Kidney glomerular epithelial cell (primary cell): Measurements from ENCODE around the gene KRTAP3-1.
"Not testable (repeated sequence)": the region's sequence is repeated elsewhere in the genome, so short reads cannot be mapped to it uniquely, and the experiment has no call there.

ENCODE experiments used
- DNase-seq: peaks from one replicate; lab custom pipeline; 2025; lab: John Stamatoyannopoulos, UW

The KRTAP3-1 gene

GRCh38 chr17:41015454-41015853 is 6.5 kb upstream of the KRTAP3-1 start:
- DNase-seq = peak; percentile 10

GRCh38 chr17:41013606-41014005 is 4.7 kb upstream of the KRTAP3-1 start:
- no peak for DNase-seq

DNA sequence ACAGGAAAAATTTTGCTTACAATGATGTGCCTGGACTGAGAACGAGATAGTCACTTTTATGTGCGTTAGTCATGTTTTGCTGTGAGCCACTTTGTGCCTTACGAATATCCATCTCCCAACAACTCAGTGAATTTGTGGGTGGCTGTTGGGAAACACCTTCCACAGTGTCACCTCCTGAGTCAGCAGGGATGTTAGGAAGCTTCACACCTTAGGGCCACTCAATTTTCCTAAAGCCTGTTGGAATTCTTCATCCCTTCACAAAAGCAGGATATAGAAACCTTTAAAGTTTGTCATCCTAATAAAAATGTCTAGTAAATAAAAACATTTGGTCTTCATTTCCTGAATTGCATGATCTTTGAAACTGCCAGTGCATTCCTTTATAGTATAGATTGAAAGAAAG is 4.3 kb upstream of the KRTAP3-1 start:
- DNase-seq = no peak

GRCh38 chr17:41012326-41013120 is 3.6 kb upstream of the KRTAP3-1 start:
- no peak for DNase-seq

- DNase-seq = no peak
These were observed 1.5 kb upstream of the KRTAP3-1 start for GRCh38 chr17:41010441-41010840.

DNA sequence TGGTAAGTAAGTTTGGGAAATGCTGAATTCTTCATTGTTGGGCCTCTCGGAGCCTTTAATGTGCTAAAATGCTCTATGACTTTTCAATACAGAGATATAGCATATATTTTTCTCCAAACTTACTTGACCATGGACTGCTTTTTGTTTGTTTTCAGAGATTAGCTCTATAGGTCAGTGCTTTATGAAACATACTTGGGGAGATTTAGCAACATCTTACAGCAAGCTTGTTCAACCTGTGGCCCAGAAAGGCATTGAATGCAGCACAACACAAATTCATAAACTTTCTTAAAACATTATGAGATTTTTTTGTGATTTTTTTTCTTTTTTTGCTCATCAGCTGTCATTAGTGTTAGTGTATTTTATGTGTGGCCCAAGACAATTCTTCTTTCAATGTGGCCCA is 1.0 kb upstream of the KRTAP3-1 start:
- no peak for DNase-seq

DNA sequence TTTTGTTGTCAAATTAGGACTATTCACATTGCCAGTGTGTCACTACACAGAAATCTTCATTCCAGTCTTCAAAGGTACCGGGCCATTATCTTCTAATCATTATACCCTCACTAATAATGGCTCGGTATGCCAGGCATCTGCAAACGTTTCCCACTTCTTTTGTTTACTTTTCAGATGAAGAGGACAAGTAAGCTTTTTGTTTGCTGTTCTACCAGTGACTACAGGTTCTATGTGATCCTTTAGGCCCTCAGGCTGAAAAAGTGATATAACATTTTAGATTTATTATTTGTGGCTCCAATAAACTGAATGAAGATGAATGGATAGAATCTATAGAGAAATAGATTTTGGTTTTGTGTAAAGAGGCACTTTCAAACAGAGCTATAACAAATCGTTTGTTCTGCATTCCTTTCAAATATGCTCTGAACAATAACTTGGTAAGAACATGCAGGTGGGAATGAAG is 403 bp upstream of the KRTAP3-1 start:
- no peak for DNase-seq

DNA sequence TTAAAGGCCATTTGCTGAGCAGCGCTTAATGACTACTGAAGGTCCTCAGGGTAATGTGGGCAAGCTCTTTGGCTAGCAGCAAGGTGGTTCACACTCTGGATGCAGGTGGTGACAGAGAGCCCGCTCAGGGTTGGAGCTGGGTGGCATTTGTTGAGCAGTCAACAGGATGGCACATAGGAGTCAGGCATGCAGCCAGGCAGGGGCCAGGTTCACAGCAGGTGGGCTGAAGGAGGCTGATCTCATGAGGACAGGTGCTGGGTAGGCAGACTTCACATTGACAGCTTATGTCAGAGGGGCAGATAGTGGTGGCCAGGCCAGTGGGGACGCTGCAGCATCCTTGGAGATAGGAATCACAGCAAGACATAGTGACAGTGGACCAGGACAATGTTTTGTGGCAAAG is 4.5 kb downstream of the KRTAP3-1 start:
- no peak for DNase-seq

DNA sequence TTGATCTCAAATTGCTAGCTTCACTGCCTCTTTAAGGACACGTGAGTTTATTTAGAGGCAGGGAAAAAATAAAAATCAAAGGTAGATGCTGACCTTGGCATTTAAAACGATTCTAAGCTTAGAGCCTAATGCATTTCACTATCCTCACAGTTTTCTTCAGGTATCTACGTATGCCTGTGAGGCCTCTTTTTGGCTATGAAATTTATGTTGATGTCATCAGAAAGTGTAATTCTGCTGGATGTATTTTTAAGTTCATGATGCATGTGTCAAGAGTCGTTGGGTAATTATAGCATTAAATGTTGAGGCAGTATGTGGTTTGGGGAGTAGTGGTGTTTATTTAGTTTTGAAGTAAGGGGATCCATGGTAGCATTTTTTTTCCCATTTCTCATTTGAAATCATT is 5.0 kb downstream of the KRTAP3-1 start:
- no peak for DNase-seq

DNA sequence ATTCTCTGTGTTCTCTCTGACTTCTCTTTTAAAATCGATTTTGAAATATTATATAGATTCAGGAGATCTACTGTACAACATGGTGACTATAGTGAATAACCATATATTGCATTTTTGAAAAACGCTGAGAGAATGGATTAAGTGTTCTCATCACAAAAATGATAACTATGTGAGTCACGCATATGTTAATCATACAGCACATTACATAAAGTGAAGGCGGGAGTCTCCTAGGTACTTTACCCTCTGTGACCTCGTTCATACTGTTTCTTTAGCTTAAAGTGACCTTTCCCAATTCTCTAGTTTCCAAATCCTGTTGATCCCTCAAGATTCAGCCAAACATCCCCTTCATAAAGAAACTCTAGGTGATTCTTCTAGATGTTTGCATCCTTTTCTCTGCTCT is 6.1 kb downstream of the KRTAP3-1 start:
- DNase-seq = no peak

GRCh38 chr17:41001795-41002194 is 7.1 kb downstream of the KRTAP3-1 start:
- DNase-seq = no peak

DNA sequence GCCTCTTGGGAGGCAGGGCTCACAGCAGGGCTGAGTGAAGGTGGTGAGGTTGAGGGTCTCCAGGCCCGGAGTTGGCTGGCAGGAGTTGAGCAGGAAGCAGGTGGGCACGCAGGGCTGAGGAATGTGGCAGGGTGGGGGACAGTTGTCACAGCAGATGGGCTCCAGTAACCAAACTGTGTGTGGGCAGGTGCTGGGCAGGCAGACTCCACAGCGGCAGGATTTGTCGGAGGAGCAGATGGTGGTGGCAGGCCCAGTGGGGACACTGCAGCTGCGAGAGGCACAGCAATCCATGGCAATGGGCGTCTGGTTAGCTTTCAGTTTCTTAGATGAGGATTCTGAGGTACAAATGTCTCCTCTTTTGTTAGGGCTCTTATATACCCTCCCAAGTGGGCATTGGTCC is 9.4 kb downstream of the KRTAP3-1 start, which contains the start of gene KRTAP3-2:
Gene KRTAP3-2 (minus strand): TSS at position 344 of the 400 bp plus-strand sequence. CDS start 53 bp downstream, at position 291.
- not testable (repeated sequence) for DNase-seq

DNA sequence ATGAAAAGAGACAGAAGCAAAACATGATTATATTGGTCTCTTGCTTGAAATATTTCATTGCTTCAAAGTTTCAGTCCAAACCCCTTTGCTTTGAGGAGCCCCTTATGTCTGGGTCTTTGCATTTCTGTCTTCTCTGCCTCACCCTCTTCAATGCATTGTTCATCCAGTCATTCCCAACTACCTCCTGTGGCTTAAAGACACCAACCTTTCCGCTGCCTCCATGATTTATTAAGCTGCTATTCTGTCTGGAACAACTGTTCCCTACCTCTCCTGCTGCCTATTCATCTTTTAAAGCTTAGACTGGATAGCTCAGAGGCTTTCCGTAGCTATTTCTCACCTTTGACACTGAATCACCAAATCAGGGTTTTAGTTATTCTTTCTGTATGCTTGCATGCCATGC is 11.6 kb downstream of the KRTAP3-1 start:
- no peak for DNase-seq

- no peak for DNase-seq
These were observed 12.1 kb downstream of the KRTAP3-1 start for GRCh38 chr17:40996829-40997228.

- no peak for DNase-seq
These were observed 13.8 kb downstream of the KRTAP3-1 start for GRCh38 chr17:40995116-40995515.

GRCh38 chr17:40993839-40994238 is 15.1 kb downstream of the KRTAP3-1 start, which contains the start of gene KRTAP3-3:
KRTAP3-3 (minus strand) TSS chr17:40994164; CDS start chr17:40994097, 67 bp downstream.
- no peak for DNase-seq

GRCh38 chr17:40993084-40993483 is 15.8 kb downstream of the KRTAP3-1 start:
- DNase-seq = no peak

GRCh38 chr17:40992666-40993065 is 16.3 kb downstream of the KRTAP3-1 start:
- no peak for DNase-seq

- DNase-seq = no peak
These were observed 22.0 kb downstream of the KRTAP3-1 start for GRCh38 chr17:40986920-40987319.

DNA sequence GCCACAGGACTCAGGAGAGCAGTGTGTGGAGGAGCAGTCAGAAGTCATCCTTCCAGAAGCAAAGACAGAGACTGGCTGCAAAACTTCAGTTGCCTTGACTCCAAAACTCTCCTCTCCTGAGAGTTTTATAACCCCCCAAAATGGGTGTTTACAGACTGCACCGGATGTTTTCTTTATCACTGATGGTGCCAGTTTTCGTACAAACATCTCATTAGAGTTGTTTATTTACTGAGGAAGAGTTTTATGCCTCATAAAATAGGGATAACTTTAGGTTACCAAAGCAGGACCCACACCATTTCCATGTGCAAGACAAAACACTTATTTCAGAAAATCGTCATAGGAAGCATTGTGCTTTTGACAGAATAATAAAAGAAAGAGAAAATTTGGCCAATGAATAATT is 24.7 kb downstream of the KRTAP3-1 start, which contains the start of gene KRT40:
Gene KRT40 (minus strand): TSS at position 101 of the 400 bp plus-strand sequence. CDS start 53 bp downstream, at position 48.
- no peak for DNase-seq

DNA sequence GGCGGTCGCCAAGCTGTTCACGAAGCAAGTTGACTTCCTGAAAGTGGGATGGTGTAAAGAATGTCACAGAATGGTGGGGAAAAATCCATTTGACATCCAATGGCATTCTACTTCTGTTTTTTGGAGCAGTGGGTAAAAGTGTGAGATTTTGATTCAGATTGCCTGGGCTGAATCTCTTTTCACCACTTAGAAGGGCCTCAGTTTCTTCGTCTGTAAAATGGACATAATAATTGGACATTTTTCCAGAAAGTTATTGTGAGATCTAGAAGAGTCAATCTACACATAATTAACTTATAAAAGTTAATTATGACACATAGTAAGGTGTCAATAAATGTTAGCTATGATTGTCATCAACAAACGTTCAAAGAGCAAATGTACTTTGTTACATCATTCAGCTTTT is 27.8 kb downstream of the KRTAP3-1 start:
- DNase-seq = no peak

- DNase-seq = no peak
These were observed 28.3 kb downstream of the KRTAP3-1 start for GRCh38 chr17:40980596-40980995.

DNA sequence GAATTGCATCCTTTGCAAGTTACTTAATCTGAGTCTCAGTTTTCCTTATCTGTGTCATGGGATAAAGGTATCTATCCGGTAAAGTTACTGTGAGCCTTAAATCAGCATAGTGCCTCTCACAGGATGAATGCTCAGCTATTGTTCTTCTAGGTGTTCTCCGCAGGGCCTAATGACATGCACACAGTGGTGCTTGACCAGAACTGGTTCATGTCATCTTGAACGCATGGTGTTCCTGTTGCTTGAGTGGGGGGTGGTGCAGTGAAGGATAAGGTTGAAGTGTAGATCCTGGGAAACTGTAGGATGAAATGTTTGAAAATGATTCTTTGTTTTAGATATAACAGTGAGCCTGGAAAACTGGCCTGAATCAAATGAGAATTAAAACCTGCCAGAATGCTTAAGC is 28.8 kb downstream of the KRTAP3-1 start:
- DNase-seq = no peak
